Liver (tissue), 9 donors: Measurements from ENCODE around the gene SLC47A2. TPM values are rescaled to one million over a fixed set of nuclear protein-coding genes. Genes with fewer than 3 reads are reported as not detected.

Experiments used
- DNase-seq: peaks from one replicate; pipeline ENCODE4 v3.0.0-alpha.2; 2017; ENCODE audit warnings: low spot score
- H3K27ac ChIP-seq, 2 donors: one replicate each; pipeline ENCODE4 v1.7.0; 2013; ENCODE audit warnings: inconsistent platforms in 2 of 2, low read length in 2 of 2, control low read depth in 1 of 2, low read depth in 1 of 2, mild to moderate bottlenecking in 1 of 2
- H3K27me3 ChIP-seq, 4 donors: one replicate each; pipeline versions ENCODE4 v1.6.1 to v1.7.0; 2013; ENCODE audit warnings: low read length in 3 of 4, inconsistent platforms in 1 of 4, mild to moderate bottlenecking in 1 of 4, moderate library complexity in 1 of 4; ENCODE audit not compliant: control insufficient read depth in 4 of 4, insufficient read depth in 4 of 4
- H3K36me3 ChIP-seq, 4 donors: one replicate each; pipeline versions ENCODE4 v1.6.1 to v1.7.0; 2013; ENCODE audit warnings: low read length in 3 of 4, mild to moderate bottlenecking in 3 of 4, low read depth in 1 of 4, moderate library complexity in 1 of 4; ENCODE audit not compliant: control insufficient read depth in 4 of 4, insufficient read depth in 3 of 4
- H3K4me1 ChIP-seq, 4 donors: one replicate each; pipeline versions ENCODE4 v1.6.1 to v1.7.0; 2013; ENCODE audit warnings: low read length in 3 of 4, mild to moderate bottlenecking in 3 of 4, moderate library complexity in 1 of 4; ENCODE audit not compliant: control insufficient read depth in 4 of 4, insufficient read depth in 4 of 4
- H3K4me3 ChIP-seq, 3 donors: one replicate each; pipeline versions ENCODE4 v1.6.1 to v1.7.0; 2013; ENCODE audit warnings: low read length in 3 of 3, control low read depth in 1 of 3, low read depth in 1 of 3, mild to moderate bottlenecking in 1 of 3
- H3K9ac ChIP-seq, 2 donors: one replicate each; pipeline ENCODE4 v1.7.0; 2013; ENCODE audit warnings: low read length in 2 of 2, mild to moderate bottlenecking in 2 of 2, moderate library complexity in 2 of 2, control low read depth in 1 of 2, low read depth in 1 of 2
- H3K9me3 ChIP-seq, 4 donors: one replicate each; pipeline versions ENCODE4 v1.6.1 to v1.7.0; 2013; ENCODE audit warnings: low read length in 3 of 4; ENCODE audit not compliant: control insufficient read depth in 4 of 4
- CTCF ChIP-seq: fragments of 150-350 bp; IDR thresholded peaks from 2 replicates; pipeline ENCODE4 v1.5.1; 2017; ENCODE audit warnings: improper control_type of control experiment, low read depth, low read length; ENCODE audit not compliant: missing input control
- EGR1 ChIP-seq, 2 donors: IDR thresholded peaks; 2 replicates each; pipeline ENCODE4 v1.6.1; 2016 to 2018; ENCODE audit warnings: antibody characterized with exemption in 2 of 2, low read depth in 2 of 2
- FOXA1 ChIP-seq: IDR thresholded peaks from 2 replicates; pipeline ENCODE4 v1.6.1; 2016; ENCODE audit warnings: antibody characterized with exemption
- GABPA ChIP-seq, 2 donors: IDR thresholded peaks in 1 of 2; conservative IDR thresholded peaks in 1 of 2; 2 replicates each; pipeline ENCODE4 v1.6.1; 2016; ENCODE audit warnings: antibody characterized with exemption in 2 of 2, mild to moderate bottlenecking in 1 of 2, moderate library complexity in 1 of 2
- HNF4A ChIP-seq, 2 donors: conservative IDR thresholded peaks; 2 replicates each; pipeline ENCODE4 v1.6.1; 2016; ENCODE audit warnings: antibody characterized with exemption in 2 of 2, mild to moderate bottlenecking in 2 of 2
- HNF4G ChIP-seq: IDR thresholded peaks from 2 replicates; pipeline ENCODE4 v1.6.1; 2016; ENCODE audit warnings: antibody characterized with exemption
- MAX ChIP-seq: IDR thresholded peaks from 2 replicates; pipeline ENCODE4 v1.6.1; 2016; ENCODE audit warnings: antibody characterized with exemption
- NR2F2 ChIP-seq: IDR thresholded peaks from 2 replicates; pipeline ENCODE4 v1.6.1; 2016; ENCODE audit warnings: antibody characterized with exemption
- RAD21 ChIP-seq, 2 donors: IDR thresholded peaks; 2 replicates each; pipeline ENCODE4 v1.6.1; 2016; ENCODE audit warnings: antibody characterized with exemption in 2 of 2, mild to moderate bottlenecking in 2 of 2
- REST ChIP-seq: IDR thresholded peaks from 2 replicates; pipeline ENCODE4 v1.6.1; 2016; ENCODE audit warnings: antibody characterized with exemption, mild to moderate bottlenecking
- RXRA ChIP-seq, 2 donors: IDR thresholded peaks; 2 replicates each; pipeline ENCODE4 v1.6.1; 2017 to 2018; ENCODE audit warnings: antibody characterized with exemption in 2 of 2, mild to moderate bottlenecking in 1 of 2
- SP1 ChIP-seq: IDR thresholded peaks from 2 replicates; pipeline ENCODE4 v1.6.1; 2018; ENCODE audit warnings: antibody characterized with exemption, mild to moderate bottlenecking
- TAF1 ChIP-seq: conservative IDR thresholded peaks from 2 replicates; pipeline ENCODE4 v1.6.1; 2016; ENCODE audit warnings: antibody characterized with exemption, mild to moderate bottlenecking
- YY1 ChIP-seq: IDR thresholded peaks from 2 replicates; pipeline ENCODE4 v1.6.1; 2016; ENCODE audit warnings: antibody characterized with exemption, mild to moderate bottlenecking
- WGBS: extraction: QIAGEN DNeasy Blood & Tissue Kit; methylation state at CpG from one replicate; pipeline ENCODE4 v1.1.7; 2013; 5-methylcytosine and 5-hydroxymethylcytosine counted together
- polyA plus RNA-seq, 2 donors: library from polyadenylated mRNA; stranded (reverse) in 1 of 2; unstranded in 1 of 2; fragments of 200-250 nt in 1 of 2; fragments of >200 nt in 1 of 2; fragmentation: Nextera tagmentation in 1 of 2; extraction: Ambion mirVana in 1 of 2; gene quantifications; one replicate each; pipeline versions ENCODE4 v1.2.1 to v1.2.3, GENCODE V29; 2013 to 2015
- total RNA-seq, 2 donors: library from RNA; depleted of rRNA; stranded (reverse); fragments of >200 nt; gene quantifications; one replicate each; pipeline ENCODE4 v1.2.3, GENCODE V29; 2014
- TF ChIP-seq, protein P1 (sequence below): IDR thresholded peaks from 2 replicates; pipeline ENCODE4 v1.6.1; 2016; ENCODE audit warnings: antibody characterized with exemption
- TF ChIP-seq, protein P2 (sequence below): IDR thresholded peaks from 2 replicates; pipeline ENCODE4 v1.6.1; 2016; ENCODE audit warnings: antibody characterized with exemption
- donor health status: healthy.
- donor health status: healthy.
- donor health status: healthy.
- donor health status: healthy.
- donor health status: healthy.

Gene SLC47A2
- total and polyA plus RNA-seq, 4 donors, result 0.08 TPM; not detected in 3

DNA sequence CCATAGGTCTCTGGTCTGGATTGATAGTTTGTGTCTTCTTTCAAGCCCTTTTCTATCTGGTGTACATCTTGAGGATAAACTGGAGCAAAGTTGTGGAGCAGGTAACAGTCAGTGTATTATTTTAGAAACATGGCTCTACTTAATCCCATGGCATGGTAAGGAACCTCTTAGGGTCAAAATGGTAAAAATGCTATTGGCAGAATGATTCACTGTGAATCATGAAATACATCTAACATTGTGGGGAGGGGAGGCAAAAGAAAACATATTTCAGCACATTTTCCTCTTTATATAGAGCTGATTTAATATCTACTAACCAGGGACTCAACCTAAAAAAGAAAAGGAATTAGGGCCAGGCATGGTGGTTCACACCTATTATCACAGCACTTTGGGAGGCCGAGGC lies 85.7 kb downstream of the SLC47A2 start:
- TF ChIP-seq HNF4G, result no peak
- no peak for TF ChIP-seq RXRA (IDR thresholded peaks at IDR 0.05)
- TF ChIP-seq CTCF, result no peak
- TF ChIP-seq MAX, result no peak
- no peak for TF ChIP-seq FOXA1
- no peak for TF ChIP-seq HNF4A (conservative IDR thresholded peaks at IDR 0.05)
- no peak for TF ChIP-seq RAD21 (IDR thresholded peaks at IDR 0.05)
- TF ChIP-seq YY1, result no peak
- no peak for TF ChIP-seq SP1
- TF ChIP-seq, protein P1, sequence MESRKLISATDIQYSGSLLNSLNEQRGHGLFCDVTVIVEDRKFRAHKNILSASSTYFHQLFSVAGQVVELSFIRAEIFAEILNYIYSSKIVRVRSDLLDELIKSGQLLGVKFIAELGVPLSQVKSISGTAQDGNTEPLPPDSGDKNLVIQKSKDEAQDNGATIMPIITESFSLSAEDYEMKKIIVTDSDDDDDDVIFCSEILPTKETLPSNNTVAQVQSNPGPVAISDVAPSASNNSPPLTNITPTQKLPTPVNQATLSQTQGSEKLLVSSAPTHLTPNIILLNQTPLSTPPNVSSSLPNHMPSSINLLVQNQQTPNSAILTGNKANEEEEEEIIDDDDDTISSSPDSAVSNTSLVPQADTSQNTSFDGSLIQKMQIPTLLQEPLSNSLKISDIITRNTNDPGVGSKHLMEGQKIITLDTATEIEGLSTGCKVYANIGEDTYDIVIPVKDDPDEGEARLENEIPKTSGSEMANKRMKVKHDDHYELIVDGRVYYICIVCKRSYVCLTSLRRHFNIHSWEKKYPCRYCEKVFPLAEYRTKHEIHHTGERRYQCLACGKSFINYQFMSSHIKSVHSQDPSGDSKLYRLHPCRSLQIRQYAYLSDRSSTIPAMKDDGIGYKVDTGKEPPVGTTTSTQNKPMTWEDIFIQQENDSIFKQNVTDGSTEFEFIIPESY, result no peak
- TF ChIP-seq EGR1 (IDR thresholded peaks at IDR 0.05; ENCODE audit: low read depth in 2 of 2), result no peak
- no peak for TF ChIP-seq NR2F2
- no peak for TF ChIP-seq GABPA (IDR thresholded peaks at IDR 0.05 in 1 of 2, conservative IDR thresholded peaks at IDR 0.05 in 1 of 2)
- Histone ChIP-seq H3K9me3 (no peaks in the 10 kb centered on the region), H3K4me3 (no peak overlapping the region), H3K27me3 (no peaks in the 10 kb centered on the region), H3K9ac (no peak overlapping the region), H3K4me1 (peaks cover 0 to 6% (median 3%) of the 10 kb centered on the region in 4 donors), H3K36me3 (no peaks in the 10 kb centered on the region), H3K27ac (no peak overlapping the region)
- WGBS, result 93% methylated on average over 1 of the region's 1 CpG
- DNase-seq, result no peak

DNA sequence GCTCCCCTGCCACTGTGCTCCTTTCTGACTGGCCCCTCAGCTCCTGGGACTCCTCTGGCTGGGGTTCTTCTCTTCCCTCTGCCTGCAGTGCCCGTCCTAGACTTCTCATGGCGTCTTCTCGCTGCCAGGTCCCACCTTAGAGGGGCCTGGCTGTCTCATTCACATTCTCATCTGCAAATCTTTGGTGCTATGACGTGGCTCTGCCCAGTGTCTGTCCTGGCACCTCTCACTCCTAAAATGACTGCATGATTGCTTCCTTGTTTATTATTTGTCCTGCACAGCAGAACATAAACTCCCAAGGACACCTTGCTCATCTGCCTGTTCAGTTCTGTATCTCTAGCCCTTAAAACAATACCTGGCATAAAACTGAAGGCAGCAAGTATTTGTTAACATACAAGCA lies 86.3 kb downstream of the SLC47A2 start:
- Histone ChIP-seq H3K4me3 (no peak overlapping the region), H3K9ac (no peak overlapping the region), H3K4me1 (peaks cover 0 to 6% (median 3%) of the 10 kb centered on the region in 4 donors), H3K27me3 (no peaks in the 10 kb centered on the region), H3K27ac (no peak overlapping the region), H3K9me3 (no peaks in the 10 kb centered on the region), H3K36me3 (no peaks in the 10 kb centered on the region)
- TF ChIP-seq REST (no peak), CTCF (no peak), TAF1 (no peak)
- TF ChIP-seq, protein P2, sequence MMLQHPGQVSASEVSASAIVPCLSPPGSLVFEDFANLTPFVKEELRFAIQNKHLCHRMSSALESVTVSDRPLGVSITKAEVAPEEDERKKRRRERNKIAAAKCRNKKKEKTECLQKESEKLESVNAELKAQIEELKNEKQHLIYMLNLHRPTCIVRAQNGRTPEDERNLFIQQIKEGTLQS, result no peak
- DNase-seq, result no peak
- WGBS, result 88% methylated on average over 4 of the region's 4 CpGs
